GM21390 (cell line): Measurements from ENCODE around the gene DNAJC21.
"Not testable (repeated sequence)": the region's sequence is repeated elsewhere in the genome, so short reads cannot be mapped to it uniquely, and the experiment has no call there.

Experiments
- ATAC-seq: cut with Tn5 transposase; IDR thresholded peaks from one replicate; pipeline ENCODE4 v1.9.1; 2021; ENCODE audit not compliant: unreplicated experiment

DNAJC21 gene

GRCh38 chr5:34923256-34923655, 6.1 kb upstream of the DNAJC21 start:
- not testable (repeated sequence) for ATAC-seq

DNA sequence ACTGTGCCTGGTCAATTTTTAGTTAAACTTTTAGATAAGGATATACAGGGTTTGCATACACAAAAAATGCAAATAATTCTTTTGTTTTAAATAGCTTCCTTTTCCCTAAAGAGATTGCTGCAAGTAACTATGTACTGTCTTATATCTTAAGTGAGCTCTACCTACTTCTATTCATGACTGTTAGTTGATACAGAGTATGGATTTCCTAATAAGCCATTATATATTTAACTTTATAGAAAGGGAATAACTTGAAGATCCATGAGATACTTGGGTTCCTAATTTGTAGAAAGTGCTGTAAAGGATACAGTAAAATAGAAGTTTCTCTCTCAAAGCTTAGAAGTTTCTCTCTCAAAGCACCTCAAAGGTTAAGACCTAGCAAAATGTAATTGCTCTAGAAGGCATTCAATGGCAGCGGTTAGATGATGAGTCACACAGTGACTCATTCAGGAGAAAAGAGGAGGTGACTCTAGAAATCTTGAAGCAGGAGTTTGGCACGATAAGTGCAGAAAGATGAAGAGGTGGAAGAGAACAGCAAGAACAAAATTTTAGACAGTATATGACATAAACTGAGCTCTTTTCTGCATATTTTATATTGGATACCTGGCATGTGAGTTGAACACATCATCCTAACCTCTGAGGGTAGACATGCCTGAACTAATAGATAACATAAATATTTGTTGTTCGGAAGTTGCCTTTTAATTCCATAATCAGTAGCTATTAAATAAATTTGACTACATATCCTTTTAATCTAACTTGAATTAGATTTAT, 5.5 kb upstream of the DNAJC21 start:
- ATAC-seq, result peak; percentile 42

- no peak for ATAC-seq
Measured at GRCh38 chr5:34924462-34924765, 4.9 kb upstream of the DNAJC21 start.

DNA sequence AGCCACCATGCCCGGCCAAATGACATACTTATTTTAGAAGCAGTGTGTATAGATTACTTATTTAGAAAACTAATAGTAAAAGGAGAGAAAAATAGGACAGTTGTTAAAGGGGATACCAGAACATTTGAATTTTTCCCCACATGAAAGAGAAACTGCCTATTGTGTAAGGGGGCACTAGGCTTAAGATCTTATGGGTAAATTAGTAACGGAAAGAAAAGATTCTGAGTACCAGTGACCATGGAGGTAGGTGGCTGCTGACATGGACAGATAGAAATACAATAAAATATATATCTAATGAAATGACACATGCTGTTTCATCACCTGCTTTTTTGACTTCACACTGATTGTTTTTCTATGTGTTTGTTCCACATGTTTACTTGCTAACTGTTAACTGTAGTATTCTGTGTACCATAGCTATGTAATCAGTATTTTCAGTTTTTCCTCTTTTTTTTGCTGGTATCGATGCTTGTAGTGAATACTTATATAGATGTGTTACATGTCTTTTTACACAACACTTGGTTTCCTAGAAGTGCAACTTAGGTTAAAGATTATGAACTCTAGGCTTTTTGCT, 3.0 kb upstream of the DNAJC21 start:
- ATAC-seq, result no peak

GRCh38 chr5:34927785-34928184, 1.6 kb upstream of the DNAJC21 start:
- ATAC-seq, result no peak

GRCh38 chr5:34928267-34928666, 1.1 kb upstream of the DNAJC21 start:
- no peak for ATAC-seq

- ATAC-seq, result peak; percentile 73
Measured at GRCh38 chr5:34929720-34930461, 532 bp downstream of the DNAJC21 start.

- no peak for ATAC-seq
Measured at GRCh38 chr5:34930462-34930844, 1.1 kb downstream of the DNAJC21 start.

- ATAC-seq, result no peak
Measured at GRCh38 chr5:34930870-34931269, 1.5 kb downstream of the DNAJC21 start.

- no peak for ATAC-seq
Measured at GRCh38 chr5:34932947-34933346, 3.6 kb downstream of the DNAJC21 start.

DNA sequence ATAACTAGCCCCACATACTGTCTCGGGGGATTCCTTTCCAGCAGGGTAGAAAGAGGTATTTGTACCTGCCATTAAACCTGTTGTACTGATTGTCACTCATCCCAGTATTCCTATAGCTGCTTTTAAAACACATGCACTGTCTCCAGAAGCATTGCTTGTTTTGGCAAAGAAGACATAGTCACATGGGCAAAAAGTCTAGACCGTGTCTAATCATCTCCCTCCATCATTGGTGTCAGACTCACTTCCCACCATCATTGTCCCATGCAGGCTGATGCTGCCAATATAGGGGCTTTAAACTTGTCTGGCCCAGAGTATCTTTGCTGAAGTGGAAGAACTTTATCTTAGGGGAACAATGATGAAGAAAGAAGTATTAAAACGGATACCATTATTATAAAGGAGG, 12.6 kb downstream of the DNAJC21 start:
- no peak for ATAC-seq

- ATAC-seq, result no peak
Measured at GRCh38 chr5:34944044-34944443, 14.7 kb downstream of the DNAJC21 start.

DNA sequence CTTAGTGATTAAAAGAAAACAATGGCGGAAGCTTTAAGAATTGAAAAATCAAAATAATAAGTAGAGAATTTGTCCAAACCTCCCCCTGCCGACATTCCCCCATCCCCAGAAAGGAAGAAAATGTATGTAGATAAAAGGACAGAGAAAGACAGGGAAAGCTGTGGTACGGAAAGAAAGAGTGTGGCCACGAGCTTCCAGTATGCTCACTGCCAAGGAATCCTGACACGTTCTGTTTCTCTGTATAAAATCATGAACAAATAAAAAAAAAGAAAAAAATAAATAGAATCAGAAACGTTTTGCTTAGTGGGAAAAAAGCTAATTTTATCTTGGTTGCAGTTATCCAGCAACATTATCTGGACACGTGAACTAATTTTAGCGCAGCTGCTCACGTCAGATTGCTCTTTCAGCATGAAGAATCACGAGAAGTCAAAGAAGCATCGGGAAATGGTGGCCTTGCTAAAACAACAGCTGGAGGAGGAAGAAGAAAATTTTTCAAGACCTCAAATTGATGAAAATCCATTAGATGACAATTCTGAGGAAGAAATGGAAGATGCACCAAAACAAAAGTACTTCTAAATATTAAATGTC, 15.2 kb downstream of the DNAJC21 start:
- no peak for ATAC-seq

- ATAC-seq, result no peak
Measured at GRCh38 chr5:34957321-34957720, 28.0 kb downstream of the DNAJC21 start.

- ATAC-seq, result no peak
Measured at GRCh38 chr5:34957857-34958690, 28.7 kb downstream of the DNAJC21 start.

- ATAC-seq, result peak; percentile 94
Measured at GRCh38 chr5:34959323-34959722, 30.0 kb downstream of the DNAJC21 start.

DNA sequence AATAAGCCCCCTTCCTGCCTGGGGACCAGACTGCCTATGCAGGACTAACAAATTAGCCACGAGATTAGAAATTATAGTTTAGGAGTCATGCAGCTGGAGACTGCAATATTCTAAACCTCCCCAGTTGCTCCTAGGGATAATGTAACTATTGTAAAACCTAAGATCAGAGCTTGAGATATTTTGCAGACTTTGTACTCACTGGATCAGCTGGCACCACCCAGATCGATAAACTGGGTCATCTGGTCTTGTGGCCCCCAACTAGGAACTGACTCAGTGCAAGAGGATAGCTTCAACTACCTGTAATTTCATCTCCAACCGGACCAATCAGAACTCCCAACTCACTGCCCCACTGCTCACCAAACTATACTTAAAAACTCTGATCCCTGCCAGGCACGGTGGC, 38.2 kb downstream of the DNAJC21 start:
- ATAC-seq, result no peak

GRCh38 chr5:34968258-34968657, 38.9 kb downstream of the DNAJC21 start:
- ATAC-seq, result no peak

GRCh38 chr5:34970552-34970951, 41.2 kb downstream of the DNAJC21 start:
- ATAC-seq, result no peak

- ATAC-seq, result not testable (repeated sequence)
Measured at GRCh38 chr5:34971655-34972054, 42.3 kb downstream of the DNAJC21 start.

- ATAC-seq, result no peak
Measured at GRCh38 chr5:34976347-34976746, 47.0 kb downstream of the DNAJC21 start.
